ENCODE data around the gene STOM.

STOM gene

DNA sequence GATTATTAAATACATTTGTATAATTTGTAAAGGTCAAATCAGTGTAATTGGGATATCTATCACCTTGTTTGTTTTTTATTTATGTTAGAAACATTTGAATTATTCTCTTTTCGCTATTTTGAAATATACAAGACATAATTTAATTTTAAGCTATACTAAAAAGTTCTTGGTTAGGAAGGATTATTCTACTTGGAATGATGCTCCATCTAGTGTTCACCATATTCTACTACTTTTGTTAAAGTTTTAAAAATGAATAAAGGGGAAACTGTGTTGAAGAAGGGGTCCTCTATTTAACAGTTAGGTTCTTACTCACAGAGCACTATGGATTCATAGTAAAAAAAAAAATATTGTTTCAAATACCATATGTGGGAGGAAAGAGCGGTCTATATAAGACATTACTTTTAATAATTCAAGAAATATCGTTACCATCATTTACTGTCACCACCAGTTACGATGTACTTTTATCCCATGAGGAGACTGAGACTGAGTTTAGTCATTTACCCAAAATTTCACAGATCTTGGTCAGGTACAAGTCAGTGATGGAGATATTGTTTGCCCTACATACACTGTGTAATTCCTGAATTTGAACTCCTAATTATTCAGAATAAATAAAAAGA, 6.3 kb upstream of the STOM start:
- no peak overlapping the region for H3K4me3 ChIP-seq (ENCODE audit: low read depth in 1 of 2, low read length in 1 of 2)
- TF ChIP-seq, protein P1, sequence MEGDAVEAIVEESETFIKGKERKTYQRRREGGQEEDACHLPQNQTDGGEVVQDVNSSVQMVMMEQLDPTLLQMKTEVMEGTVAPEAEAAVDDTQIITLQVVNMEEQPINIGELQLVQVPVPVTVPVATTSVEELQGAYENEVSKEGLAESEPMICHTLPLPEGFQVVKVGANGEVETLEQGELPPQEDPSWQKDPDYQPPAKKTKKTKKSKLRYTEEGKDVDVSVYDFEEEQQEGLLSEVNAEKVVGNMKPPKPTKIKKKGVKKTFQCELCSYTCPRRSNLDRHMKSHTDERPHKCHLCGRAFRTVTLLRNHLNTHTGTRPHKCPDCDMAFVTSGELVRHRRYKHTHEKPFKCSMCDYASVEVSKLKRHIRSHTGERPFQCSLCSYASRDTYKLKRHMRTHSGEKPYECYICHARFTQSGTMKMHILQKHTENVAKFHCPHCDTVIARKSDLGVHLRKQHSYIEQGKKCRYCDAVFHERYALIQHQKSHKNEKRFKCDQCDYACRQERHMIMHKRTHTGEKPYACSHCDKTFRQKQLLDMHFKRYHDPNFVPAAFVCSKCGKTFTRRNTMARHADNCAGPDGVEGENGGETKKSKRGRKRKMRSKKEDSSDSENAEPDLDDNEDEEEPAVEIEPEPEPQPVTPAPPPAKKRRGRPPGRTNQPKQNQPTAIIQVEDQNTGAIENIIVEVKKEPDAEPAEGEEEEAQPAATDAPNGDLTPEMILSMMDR (IDR thresholded peaks at IDR 0.05) = no peak

GRCh38 chr9:121373011-121373729, 3.1 kb upstream of the STOM start:
- no peak overlapping the region for H3K4me3 ChIP-seq (ENCODE audit: low read depth in 1 of 2, low read length in 1 of 2)
- peaks cover 45 to 47% of the 10 kb centered on the region in 2 experiments for H3K4me1 ChIP-seq (ENCODE audit: control insufficient read depth in 1 of 2, insufficient read depth in 1 of 2, low read depth in 1 of 2, low read length in 1 of 2)
- no peaks in the 10 kb centered on the region for H3K9me3 ChIP-seq
- no peaks in the 10 kb centered on the region for H3K36me3 ChIP-seq
- peak overlapping the region; percentile 88 for H3K27ac ChIP-seq
- TF ChIP-seq, protein P1 (IDR thresholded peaks at IDR 0.05) = no peak
- no peaks in the 10 kb centered on the region for H3K27me3 ChIP-seq

More for the DNA sequence above, 6.3 kb upstream of the STOM start:
- Histone ChIP-seq H3K4me1 (ENCODE audit: control insufficient read depth in 1 of 2, insufficient read depth in 1 of 2, low read depth in 1 of 2, low read length in 1 of 2) (peaks cover 24 to 26% of the 10 kb centered on the region in 2 experiments), H3K36me3 (no peaks in the 10 kb centered on the region), H3K27me3 (no peaks in the 10 kb centered on the region), H3K27ac (no peak overlapping the region), H3K9me3 (no peaks in the 10 kb centered on the region)

DNA sequence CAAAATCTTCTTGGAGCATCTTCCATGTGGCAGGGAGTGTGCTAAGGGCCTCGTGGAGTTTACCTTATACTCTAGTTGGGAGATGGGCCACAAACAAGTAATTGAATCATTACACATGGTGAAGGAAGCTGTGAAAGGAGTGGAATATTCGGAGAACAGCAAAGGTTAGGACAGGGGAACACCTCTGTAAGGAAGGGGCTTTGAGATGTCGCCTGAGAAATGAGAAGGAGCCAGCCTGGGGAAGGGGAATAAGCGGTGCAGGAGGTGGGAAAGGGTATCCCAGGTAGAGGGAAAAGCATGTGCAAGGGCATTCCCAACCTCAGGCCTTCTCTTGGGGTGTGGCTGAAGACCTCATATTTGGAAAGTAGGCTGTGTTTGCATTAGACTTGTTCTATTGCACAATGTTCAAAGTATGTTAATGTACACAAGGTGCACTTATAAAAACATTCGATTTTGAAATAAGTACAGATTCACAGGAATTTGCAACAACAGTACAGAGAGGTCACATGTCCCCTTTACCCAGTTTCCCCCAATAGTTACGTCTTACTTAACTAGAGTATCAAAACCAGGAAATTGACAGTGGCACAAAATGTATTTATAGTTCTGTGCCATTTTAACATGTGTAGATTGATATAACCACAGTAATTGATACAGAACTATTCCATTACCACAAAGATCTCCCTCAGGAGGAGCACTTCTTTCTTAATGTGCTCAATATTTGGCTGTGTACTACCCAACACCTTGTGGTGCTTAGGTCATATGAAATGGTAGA, 2.4 kb upstream of the STOM start:
- H3K4me3 ChIP-seq (ENCODE audit: low read depth in 1 of 2, low read length in 1 of 2) = no peak overlapping the region
- TF ChIP-seq, protein P1 (IDR thresholded peaks at IDR 0.05) = no peak
- peaks cover 52 to 54% of the 10 kb centered on the region in 2 experiments for H3K4me1 ChIP-seq (ENCODE audit: control insufficient read depth in 1 of 2, insufficient read depth in 1 of 2, low read depth in 1 of 2, low read length in 1 of 2)
- peak overlapping the region; percentile 88 for H3K27ac ChIP-seq
- H3K36me3 ChIP-seq = no peaks in the 10 kb centered on the region
- no peaks in the 10 kb centered on the region for H3K27me3 ChIP-seq
- no peaks in the 10 kb centered on the region for H3K9me3 ChIP-seq

GRCh38 chr9:121371495-121372061, 1.5 kb upstream of the STOM start:
- H3K4me3 ChIP-seq (ENCODE audit: low read depth in 1 of 2, low read length in 1 of 2) = peak overlapping the region in 1 of 2 experiments; percentile 97
- TF ChIP-seq, protein P1 (IDR thresholded peaks at IDR 0.05) = no peak
- peak overlapping the region; percentile 88 for H3K27ac ChIP-seq
- no peaks in the 10 kb centered on the region for H3K27me3 ChIP-seq
- H3K9me3 ChIP-seq = no peaks in the 10 kb centered on the region
- H3K4me1 ChIP-seq (ENCODE audit: control insufficient read depth in 1 of 2, insufficient read depth in 1 of 2, low read depth in 1 of 2, low read length in 1 of 2) = peaks cover 61 to 63% of the 10 kb centered on the region in 2 experiments
- H3K36me3 ChIP-seq = no peaks in the 10 kb centered on the region

DNA sequence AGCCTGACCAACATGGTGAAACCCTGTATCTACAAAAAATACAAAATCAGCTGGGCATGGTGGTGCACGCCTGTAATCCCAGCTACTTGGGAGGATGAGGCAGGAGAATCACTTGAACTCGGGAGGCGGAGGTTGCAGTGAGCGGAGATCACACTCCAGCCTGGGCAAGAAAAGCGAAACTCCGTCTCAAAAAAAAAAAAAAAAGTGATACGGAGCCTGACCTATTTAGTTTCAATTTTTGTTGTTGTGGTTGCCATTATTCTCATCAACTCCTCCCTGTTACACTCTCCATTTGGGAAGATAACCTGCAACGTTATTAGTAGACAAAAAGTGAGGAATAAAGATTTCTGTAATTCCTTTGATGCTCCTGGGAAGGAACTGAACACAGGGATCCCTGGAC, 1.3 kb downstream of the STOM start:
- Histone ChIP-seq H3K27me3 (no peaks in the 10 kb centered on the region), H3K27ac (peak overlapping the region; percentile 88), H3K4me3 (ENCODE audit: low read depth in 1 of 2, low read length in 1 of 2) (peak overlapping the region; percentile 91 to 97), H3K4me1 (ENCODE audit: control insufficient read depth in 1 of 2, insufficient read depth in 1 of 2, low read depth in 1 of 2, low read length in 1 of 2) (peaks cover 88 to 89% of the 10 kb centered on the region in 2 experiments), H3K36me3 (no peaks in the 10 kb centered on the region), H3K9me3 (no peaks in the 10 kb centered on the region)
- TF ChIP-seq, protein P1 (IDR thresholded peaks at IDR 0.05) = no peak

Data from neutrophil (primary cell).